HepG2 (cell line): ENCODE data around the gene TMEM80. TPM values are rescaled to one million over a fixed set of nuclear protein-coding genes. Genes with fewer than 3 reads are reported as not detected.

Source experiments
- ARNTL ChIP-seq: sonication (generic); formaldehyde crosslinking; IDR thresholded peaks from 2 replicates; pipeline ENCODE4 v1.4.0; 2020; ENCODE audit warnings: mild to moderate bottlenecking, missing genetic modification reagents
- DMAP1 ChIP-seq: IDR thresholded peaks from 2 replicates; pipeline ENCODE4 v1.6.1; 2016
- ETS1 ChIP-seq: sonication (generic); formaldehyde crosslinking; IDR thresholded peaks from 2 replicates; pipeline ENCODE4 v1.4.0; 2020; ENCODE audit warnings: missing genetic modification reagents
- HNRNPH1 ChIP-seq: fragments of 200-400 bp; formaldehyde crosslinking; optimal IDR thresholded peaks from 2 replicates; pipeline ENCODE3; 2017; ENCODE audit warnings: mild to moderate bottlenecking, low read depth, low read length
- MAFF ChIP-seq: IDR thresholded peaks from 2 replicates; pipeline ENCODE4 v1.6.1; 2011; ENCODE audit warnings: low read depth, low read length, improper control_type of control experiment
- MBD4 ChIP-seq: IDR thresholded peaks from 2 replicates; pipeline ENCODE4 v1.6.1; 2012; ENCODE audit warnings: low read length, inconsistent platforms, borderline replicate concordance
- MXI1 ChIP-seq: IDR thresholded peaks from 3 replicates; pipeline ENCODE4 v1.6.1; 2012; ENCODE audit warnings: low read depth, low read length, inconsistent platforms, borderline replicate concordance
- PAWR ChIP-seq: sonication (generic); formaldehyde crosslinking; IDR thresholded peaks from 2 replicates; pipeline ENCODE4 v1.4.0; 2020; ENCODE audit warnings: missing genetic modification reagents, mild to moderate bottlenecking, borderline replicate concordance
- PHF20 ChIP-seq: sonication (generic); formaldehyde crosslinking; IDR thresholded peaks from 2 replicates; pipeline ENCODE4 v1.5.0; 2020; ENCODE audit warnings: mild to moderate bottlenecking, missing genetic modification reagents
- POGZ ChIP-seq: sonication (generic); formaldehyde crosslinking; IDR thresholded peaks from 2 replicates; pipeline ENCODE4 v1.4.0; 2020; ENCODE audit warnings: mild to moderate bottlenecking, missing genetic modification reagents
- RBFOX2 ChIP-seq: fragments of 200-400 bp; formaldehyde crosslinking; IDR thresholded peaks from 2 replicates; pipeline ENCODE4 v1.6.1; 2017; ENCODE audit warnings: low read depth, mild to moderate bottlenecking, low read length
- SIX4 ChIP-seq: sonication (generic); formaldehyde crosslinking; IDR thresholded peaks from 2 replicates; pipeline ENCODE4 v1.4.0; 2020; ENCODE audit warnings: missing genetic modification reagents
- SP2 ChIP-seq: sonication (generic); formaldehyde crosslinking; IDR thresholded peaks from 2 replicates; pipeline ENCODE4 v1.5.1; 2020; ENCODE audit warnings: mild to moderate bottlenecking, missing genetic modification reagents
- SPEN ChIP-seq: sonication (generic); formaldehyde crosslinking; IDR thresholded peaks from 2 replicates; pipeline ENCODE4 v1.5.1; 2020; ENCODE audit warnings: low read depth, mild to moderate bottlenecking, missing genetic modification reagents
- THAP9 ChIP-seq: sonication (generic); formaldehyde crosslinking; IDR thresholded peaks from 2 replicates; pipeline ENCODE4; 2020; ENCODE audit warnings: missing genetic modification reagents, mild to moderate bottlenecking, borderline replicate concordance
- ZBTB33 ChIP-seq: sonication (generic); formaldehyde crosslinking; IDR thresholded peaks from 2 replicates; pipeline ENCODE4 v1.4.0; 2020; ENCODE audit warnings: missing genetic modification reagents
- ZBTB44 ChIP-seq: sonication (generic); formaldehyde crosslinking; IDR thresholded peaks from 2 replicates; pipeline ENCODE4 v1.4.0; 2020; ENCODE audit warnings: missing genetic modification reagents
- ZNF253 ChIP-seq: sonication (generic); formaldehyde crosslinking; IDR thresholded peaks from 2 replicates; pipeline ENCODE4 v1.8.0; 2022; ENCODE audit warnings: mild to moderate bottlenecking, missing genetic modification reagents, borderline replicate concordance
- ZNF343 ChIP-seq: sonication (generic); formaldehyde crosslinking; IDR thresholded peaks from 2 replicates; pipeline ENCODE4 v1.4.0; 2020; ENCODE audit warnings: mild to moderate bottlenecking, missing genetic modification reagents
- ZNF362 ChIP-seq: sonication (generic); formaldehyde crosslinking; IDR thresholded peaks from 2 replicates; pipeline ENCODE4 v1.4.0; 2020; ENCODE audit warnings: missing genetic modification reagents, mild to moderate bottlenecking, borderline replicate concordance
- ZNF441 ChIP-seq: sonication (generic); formaldehyde crosslinking; IDR thresholded peaks from 2 replicates; pipeline ENCODE4 v1.7.0; 2021; ENCODE audit warnings: missing genetic modification reagents, borderline replicate concordance
- polyA plus RNA-seq, 8 experiments: library from polyadenylated mRNA; depleted of rRNA in 3 of 8; stranded (reverse) in 7 of 8; unstranded in 1 of 8; fragments of >200 nt; fragmentation: Illumina TruSeq in 4 of 8; extraction: Trizol in 4 of 8; gene quantifications; 2 replicates each; pipeline versions ENCODE4 v1.2.1 to v1.2.3, GENCODE V29; 2011 to 2016; ENCODE audit warnings: low read depth in 4 of 8, missing spikeins in 1 of 8, mixed read lengths in 1 of 8; ENCODE audit not compliant: insufficient read depth in 1 of 8
- total RNA-seq, 5 experiments: library from RNA; depleted of rRNA; stranded (reverse); fragments of >200 nt; fragmentation: Illumina TruSeq; extraction: Trizol; gene quantifications; 2 replicates each; pipeline ENCODE4 v1.2.3, GENCODE V29; 2016; ENCODE audit warnings: low read depth in 1 of 5

The TMEM80 gene
- total and polyA plus RNA-seq, 2 of the 13 experiments (the other 11 are each of a cell fraction or from before 2014, with no cell fraction given), result 5.6 to 17.1 TPM

GRCh38 chr11:694563-695287 is 891 bp upstream of the TMEM80 start, which contains the start of gene DEAF1 (continued):
- TF ChIP-seq ZNF362, result no peak
- 0 out of 2 replicates have a peak, but pooled peaks have one; percentile 35 for TF ChIP-seq ZNF253
- TF ChIP-seq POGZ, result no peak
- no peak for TF ChIP-seq HNRNPH1
- TF ChIP-seq MAFF, result no peak
- no peak for TF ChIP-seq PAWR (CRISPR knock-in tag)
- no peak for TF ChIP-seq SIX4
- no peak for TF ChIP-seq THAP9 (CRISPR knock-in tag)
- TF ChIP-seq DMAP1, result 0 out of 2 replicates have a peak, but pooled peaks have one; percentile 0
- TF ChIP-seq ETS1, result no peak
- TF ChIP-seq SP2 (CRISPR knock-in tag), result 0 out of 2 replicates have a peak, but pooled peaks have one; percentile 19
- no peak for TF ChIP-seq ZNF343 (CRISPR knock-in tag)
- TF ChIP-seq PHF20 (CRISPR knock-in tag), result 0 out of 2 replicates have a peak, but pooled peaks have one; percentile 7
- TF ChIP-seq ZNF441 (CRISPR knock-in tag), result 0 out of 2 replicates have a peak, but pooled peaks have one; percentile 34
- no peak for TF ChIP-seq MBD4
- no peak for TF ChIP-seq ZBTB33 (CRISPR knock-in tag)
- TF ChIP-seq RBFOX2, result 0 out of 2 replicates have a peak, but pooled peaks have one; percentile 56
- no peak for TF ChIP-seq ZBTB44 (CRISPR knock-in tag)
- TF ChIP-seq MXI1, result no peak
- peak; percentile 67; the same call in 1 of the 2 replicates for TF ChIP-seq ARNTL (CRISPR knock-in tag)
- peak; percentile 23; the same call in 1 of the 2 replicates for TF ChIP-seq SPEN
